ENCODE measurements around the gene RTEL1.

The RTEL1 gene

DNA sequence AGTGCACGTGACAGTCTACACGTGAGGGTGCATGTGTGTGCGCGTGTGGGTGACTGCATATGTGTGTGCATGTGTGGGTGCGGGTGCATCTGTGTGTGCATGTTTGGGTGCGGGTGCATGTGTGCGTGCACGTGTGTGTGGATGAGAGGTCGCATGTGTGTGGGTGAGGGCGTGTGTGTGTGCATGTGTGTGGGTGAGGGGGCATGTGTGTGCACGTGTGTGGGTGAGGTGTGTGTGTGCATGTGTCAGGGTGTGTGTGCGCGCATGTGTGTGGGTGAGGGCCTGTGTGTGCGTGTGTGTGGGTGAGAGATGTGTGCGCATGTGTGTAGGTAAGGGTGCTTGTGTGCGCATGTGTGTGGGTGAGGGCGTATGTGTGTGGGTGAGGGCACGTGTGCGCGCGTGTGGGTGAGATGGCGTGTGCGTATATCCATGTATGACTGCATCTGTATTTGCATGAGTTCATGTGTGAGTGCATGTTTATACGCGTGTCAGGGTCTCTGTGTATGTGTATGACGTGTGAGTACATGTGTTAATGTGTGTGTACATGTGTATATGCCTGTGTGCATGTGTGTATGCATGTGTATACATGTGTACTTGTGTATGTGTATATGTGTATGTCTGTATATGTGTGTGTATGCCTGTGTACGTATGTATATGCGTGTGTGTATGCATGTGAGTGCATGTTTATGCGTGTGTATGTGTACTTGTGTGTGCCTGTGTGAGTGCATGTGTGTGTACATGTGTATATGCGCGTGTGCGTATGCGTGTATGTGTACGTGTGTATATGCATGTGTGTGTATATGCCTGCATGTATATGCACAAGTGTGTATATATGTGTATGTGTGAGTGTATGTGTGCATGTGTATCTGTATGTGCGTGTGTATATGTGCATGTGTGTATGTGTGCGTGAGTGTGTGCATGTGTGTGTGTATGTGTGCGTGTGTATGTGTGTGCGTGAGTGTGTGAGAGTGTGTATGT is 74.3 kb downstream of the RTEL1 start:
- DNase-seq = no peak

DNA sequence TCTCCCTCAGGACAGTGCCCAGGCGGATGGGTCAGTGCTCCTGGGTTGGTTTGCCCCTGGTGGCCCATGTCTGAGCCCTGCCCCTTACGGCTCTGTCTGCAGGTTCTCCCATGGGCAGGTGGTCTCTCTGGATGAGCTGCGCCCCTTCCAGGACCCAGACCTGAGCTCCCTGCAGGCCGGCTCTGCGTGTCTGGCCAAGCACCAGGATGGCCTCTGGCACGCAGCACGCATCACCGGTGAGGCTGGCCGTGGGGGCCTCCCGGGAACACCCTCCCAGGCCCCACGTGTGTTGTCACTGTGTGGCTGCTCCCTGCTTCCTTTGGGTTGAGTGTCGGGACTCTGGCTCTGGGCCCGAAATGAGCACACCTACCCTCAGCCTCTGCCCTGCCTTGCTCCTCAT is 75.0 kb downstream of the RTEL1 start:
- DNase-seq = no peak

DNA sequence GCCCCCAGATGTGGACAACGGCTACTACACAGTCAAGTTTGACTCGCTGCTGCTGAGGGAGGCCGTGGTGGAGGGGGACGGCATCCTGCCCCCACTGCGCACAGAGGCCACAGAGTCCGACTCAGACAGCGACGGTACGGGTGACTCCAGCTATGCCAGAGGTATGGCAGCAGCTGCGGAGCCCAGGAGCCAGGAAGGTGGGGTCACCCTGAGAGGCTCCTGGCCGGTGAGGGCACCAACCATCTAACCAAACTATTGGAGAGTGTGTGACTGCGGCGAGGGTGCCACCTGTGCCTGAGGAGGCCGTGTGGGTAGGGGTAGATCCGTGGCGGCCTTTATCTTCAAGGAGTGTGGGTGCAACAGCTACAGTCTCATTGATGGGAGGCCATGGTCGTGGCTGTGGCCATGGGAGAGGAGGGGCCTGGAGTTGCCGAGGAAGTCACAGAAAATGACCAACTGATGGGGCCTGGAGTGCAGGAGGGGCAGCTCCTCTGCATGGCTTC is 75.5 kb downstream of the RTEL1 start:
- no peak for DNase-seq

DNA sequence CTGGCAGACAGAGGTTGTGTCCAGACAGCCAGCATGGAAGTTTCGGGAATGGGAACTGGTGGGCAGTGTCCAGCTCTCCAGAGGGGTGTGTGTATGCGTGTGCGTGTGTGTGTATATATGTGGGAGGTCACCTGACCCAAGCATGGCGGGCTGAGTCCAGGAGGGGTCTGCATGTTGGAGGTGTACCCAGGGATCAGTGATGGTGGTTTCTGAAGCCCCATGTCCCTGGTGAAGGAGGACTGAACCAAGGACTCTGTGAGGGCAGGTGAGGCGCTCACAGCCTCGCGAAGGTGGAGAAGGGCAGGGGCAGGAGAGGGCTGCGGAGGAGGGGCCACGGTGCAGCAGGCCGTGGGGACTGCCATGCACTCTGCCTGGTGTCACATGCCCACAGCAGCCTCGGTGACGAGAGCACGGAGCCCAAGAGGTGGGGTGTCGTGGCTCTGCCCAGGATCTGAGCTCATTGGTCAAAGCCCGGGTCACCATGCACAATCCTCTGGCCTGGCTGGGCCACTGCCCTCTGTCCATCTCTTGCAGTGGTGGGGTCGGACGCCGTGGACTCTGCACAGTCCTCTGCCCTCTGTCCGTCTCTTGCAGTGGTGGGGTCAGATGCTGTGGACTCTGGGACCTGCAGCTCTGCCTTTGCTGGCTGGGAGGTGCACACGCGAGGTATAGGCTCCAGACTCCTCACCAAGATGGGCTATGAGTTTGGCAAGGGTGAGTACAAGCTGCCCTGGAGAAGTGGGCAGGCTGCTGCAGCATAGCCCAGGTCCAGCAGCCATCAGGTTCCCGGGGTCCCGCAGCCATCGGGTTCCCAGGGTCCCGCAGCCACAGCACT is 76.2 kb downstream of the RTEL1 start:
- DNase-seq = no peak

DNA sequence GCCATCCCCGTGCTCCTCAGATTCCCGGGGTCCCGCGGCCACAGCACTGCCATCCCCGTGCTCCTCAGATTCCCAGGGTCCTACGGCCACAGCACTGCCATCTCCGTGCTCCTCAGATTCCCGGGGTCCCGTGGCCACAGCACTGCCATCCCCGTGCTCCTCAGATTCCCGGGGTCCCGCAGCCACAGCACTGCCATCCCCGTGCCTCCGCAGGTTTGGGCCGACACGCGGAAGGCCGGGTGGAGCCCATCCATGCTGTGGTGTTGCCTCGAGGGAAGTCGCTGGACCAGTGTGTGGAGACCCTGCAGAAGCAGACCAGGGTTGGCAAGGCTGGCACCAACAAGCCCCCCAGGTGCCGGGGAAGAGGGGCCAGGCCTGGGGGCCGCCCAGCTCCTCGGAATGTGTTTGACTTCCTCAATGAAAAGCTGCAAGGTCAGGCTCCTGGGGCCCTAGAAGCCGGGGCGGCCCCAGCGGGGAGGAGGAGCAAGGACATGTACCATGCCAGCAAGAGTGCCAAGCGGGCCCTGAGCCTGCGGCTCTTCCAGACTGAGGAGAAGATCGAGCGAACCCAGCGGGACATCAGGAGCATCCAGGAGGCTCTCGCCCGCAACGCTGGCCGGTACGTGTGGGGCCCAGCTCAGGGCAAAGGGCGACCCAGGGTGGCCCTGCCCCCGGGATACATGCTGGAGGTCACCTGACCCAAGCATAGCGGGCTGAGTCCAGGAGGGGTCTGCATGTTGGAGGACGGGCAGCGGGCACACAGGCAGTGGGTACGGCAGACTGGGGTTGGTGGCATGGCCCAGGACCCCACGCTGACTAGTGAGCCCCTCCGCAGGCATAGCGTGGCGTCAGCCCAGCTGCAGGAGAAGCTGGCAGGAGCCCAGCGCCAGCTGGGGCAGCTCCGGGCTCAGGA is 77.1 kb downstream of the RTEL1 start:
- no peak for DNase-seq

DNA sequence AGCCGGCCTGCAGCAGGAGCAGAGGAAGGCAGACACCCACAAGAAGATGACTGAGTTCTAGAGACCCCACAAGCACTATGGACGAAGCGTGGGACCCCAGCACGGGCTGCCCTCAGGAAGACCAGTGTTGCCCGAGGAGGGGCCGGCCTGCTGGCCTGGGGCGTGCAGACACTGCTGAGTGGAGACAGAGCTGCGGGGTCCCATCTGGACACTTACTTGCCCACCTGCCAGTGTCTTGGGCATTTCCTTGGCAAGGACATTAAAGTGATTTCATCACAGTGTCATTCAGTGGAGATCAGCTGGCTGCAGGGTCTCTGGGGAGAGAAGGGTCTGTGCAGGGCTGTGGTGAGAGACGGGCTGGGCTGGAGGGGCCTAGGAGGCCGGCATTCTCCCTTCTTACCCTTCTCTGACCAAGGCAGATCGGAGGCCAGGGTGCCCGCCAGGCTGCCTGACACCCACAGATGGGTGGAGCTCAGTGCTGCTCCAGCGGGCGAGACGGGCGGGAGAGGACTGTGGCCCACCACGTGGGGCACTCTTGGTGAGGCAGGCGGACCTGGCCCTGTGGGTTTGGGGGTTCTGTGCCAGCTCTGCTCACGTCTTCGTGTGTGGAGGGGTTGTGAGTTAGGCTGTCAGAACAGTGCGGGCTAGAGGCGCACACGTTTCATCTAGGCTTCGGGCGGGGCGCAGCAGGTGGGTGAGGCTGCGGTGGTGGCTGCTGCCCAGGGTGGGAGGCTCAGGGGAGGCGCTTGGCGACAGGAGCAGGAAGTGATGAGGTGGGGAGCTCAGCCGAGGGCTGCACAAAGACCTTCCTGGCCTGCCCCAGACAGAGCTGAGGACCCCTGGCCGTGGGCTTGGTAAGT is 78.0 kb downstream of the RTEL1 start, which contains the start of gene LIME1:
Gene LIME1 (plus strand): TSS at position 806 of the 860 bp plus-strand sequence. CDS start 886 bp downstream, outside the sequence.
- DNase-seq = peak; percentile 79

DNA sequence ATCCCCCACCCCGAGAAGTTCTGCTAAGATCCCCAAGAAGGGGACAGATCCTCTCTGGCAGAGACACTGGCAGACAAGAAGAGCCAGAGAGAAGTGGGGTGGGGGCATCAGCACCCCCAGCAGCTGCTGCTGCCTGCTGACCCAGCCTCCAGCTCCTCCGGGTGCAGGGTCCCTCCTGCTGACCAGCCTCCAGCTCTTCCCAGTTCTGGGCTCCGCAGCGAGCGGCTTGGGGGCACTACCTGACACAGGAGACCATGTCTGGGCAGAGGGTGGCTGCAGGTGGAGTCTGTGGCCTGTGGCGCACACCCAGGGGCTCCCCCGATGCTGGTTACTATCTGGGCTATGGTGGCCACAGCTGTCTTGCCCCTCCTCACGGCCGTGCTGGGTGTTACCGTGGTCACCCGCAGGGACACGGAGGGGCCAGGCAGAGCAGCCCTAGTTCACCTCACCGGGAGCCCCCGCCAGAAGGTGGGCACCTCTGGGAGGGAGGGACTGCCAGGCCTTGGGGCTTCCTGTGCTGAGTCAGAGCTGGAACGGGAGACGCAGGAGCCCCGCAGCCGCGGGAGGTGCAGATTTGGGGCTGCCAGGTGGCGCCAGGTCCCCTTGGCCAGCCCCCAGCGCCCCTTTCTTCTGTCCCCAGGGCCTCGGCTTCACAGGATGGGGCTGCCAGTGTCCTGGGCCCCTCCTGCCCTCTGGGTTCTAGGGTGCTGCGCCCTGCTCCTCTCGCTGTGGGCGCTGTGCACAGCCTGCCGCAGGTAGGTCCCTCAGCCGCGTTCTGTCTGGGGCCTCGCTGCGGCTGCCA is 79.0 kb downstream of the RTEL1 start:
- DNase-seq = peak; percentile 34

DNA sequence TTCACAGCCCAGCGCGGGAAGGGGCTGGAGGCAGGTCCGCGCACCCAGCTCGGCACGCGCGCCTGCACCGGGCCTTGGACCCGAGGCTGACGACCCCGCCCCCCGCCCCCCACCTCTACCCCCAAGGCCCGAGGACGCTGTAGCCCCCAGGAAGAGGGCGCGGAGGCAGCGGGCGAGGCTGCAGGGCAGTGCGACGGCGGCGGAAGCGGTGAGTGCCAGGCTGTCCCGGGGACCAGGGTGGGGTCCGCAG is 79.5 kb downstream of the RTEL1 start:
- DNase-seq = no peak

DNA sequence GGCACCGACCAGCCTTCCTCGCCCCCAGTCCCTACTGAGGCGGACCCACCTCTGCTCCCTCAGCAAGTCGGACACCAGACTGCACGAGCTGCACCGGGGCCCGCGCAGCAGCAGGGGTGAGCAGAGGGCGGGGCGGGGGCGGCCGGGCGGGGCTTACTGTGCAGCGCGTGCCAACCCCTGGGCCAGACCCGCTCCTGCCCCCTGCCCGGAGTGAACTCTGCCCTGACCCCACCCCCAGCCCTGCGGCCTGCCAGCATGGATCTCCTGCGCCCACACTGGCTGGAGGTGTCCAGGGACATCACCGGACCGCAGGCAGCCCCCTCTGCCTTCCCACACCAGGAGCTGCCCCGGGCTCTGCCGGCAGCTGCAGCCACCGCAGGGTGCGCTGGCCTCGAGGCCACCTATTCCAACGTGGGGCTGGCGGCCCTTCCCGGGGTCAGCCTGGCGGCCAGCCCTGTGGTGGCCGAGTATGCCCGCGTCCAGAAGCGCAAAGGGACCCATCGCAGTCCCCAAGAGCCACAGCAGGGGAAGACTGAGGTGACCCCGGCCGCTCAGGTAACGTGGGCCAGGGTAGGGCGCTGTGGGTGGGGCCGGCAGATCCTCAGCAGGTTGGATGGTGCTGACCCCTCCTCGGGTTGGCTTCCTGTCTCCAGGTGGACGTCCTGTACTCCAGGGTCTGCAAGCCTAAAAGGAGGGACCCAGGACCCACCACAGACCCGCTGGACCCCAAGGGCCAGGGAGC is 80.0 kb downstream of the RTEL1 start:
- peak; percentile 55 for DNase-seq

DNA sequence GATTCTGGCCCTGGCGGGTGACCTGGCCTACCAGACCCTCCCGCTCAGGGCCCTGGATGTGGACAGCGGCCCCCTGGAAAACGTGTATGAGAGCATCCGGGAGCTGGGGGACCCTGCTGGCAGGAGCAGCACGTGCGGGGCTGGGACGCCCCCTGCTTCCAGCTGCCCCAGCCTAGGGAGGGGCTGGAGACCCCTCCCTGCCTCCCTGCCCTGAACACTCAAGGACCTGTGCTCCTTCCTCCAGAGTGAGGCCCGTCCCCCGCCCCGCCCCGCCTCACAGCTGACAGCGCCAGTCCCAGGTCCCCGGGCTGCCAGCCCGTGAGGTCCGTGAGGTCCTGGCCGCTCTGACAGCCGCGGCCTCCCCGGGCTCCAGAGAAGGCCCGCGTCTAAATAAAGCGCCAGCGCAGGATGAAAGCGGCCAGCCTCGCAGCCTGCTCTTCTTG is 80.6 kb downstream of the RTEL1 start:
- peak; percentile 69 for DNase-seq

DNA sequence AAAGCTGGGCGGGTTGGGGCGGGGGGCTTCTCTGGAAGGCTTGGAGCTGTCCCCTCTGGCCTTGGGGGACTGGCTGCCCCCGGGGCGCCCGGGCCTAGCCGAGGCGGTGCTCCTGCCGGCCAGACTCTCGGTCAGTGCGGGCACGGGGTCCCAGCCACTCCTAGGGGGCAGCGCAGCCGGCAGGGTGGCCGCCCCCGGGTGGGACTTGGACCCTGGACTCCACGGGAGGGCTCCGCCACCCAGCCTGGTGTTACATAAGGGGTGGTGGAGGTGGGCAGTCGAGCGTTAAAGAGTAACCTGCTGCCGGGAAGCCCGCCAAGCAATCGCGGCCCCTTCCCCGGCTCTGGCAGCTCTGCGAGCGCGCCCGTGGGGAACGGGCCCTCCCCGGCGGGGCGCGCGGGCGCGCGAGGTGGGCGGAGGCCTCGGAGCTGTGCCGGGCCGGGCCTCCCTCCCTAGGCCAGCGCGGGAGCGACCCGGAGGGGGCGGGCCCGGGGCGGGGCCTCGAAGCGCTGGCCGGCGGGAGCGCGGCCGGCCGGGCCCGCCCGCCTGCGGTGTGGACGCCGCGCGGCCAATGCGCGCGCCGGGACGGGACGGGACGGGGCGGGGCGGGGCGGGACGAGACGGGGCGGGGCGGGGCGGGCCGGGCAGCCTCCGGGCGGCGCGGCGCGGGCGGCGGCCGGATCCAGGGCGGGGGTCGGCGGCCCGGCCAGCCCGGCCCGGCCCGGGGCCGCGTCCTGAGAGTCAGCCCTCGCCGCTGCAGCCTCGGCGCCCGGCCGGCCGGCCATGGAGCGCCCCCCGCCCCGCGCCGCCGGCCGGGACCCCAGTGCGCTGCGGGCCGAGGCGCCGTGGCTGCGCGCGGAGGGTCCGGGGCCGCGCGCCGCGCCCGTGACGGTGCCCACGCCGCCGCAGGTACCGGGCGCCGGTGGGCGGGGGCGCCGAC is 81.3 kb downstream of the RTEL1 start, which contains the start of gene SLC2A4RG:
Gene SLC2A4RG (plus strand): TSS at position 647 of the 940 bp plus-strand sequence. CDS start 137 bp downstream, at position 784.
- peak; percentile 91 for DNase-seq

DNA sequence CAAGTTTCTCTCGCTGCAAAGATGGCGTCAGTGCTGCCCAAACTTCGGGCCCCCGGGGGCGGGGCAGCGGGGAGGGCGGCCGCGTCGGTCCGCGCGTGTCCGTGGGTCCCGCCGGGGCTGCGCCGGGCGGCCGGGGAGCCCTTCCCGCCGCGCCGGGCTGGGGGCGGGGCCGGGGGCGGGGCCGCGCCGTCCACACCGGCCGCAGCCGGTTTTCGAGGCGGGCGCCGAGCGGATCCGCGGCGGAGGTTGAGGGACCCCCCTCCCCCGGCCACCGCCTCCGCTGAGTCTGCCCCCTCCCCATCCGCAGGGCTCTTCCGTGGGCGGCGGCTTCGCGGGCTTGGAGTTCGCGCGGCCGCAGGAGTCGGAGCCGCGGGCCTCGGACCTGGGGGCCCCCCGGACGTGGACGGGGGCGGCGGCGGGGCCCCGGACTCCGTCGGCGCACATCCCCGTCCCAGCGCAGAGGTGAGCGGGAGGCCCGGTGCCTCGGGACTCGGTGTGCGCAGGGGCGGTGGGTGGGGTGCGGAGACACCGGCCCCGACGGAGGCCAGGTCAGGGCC is 82.0 kb downstream of the RTEL1 start:
- DNase-seq = peak; percentile 57

DNA sequence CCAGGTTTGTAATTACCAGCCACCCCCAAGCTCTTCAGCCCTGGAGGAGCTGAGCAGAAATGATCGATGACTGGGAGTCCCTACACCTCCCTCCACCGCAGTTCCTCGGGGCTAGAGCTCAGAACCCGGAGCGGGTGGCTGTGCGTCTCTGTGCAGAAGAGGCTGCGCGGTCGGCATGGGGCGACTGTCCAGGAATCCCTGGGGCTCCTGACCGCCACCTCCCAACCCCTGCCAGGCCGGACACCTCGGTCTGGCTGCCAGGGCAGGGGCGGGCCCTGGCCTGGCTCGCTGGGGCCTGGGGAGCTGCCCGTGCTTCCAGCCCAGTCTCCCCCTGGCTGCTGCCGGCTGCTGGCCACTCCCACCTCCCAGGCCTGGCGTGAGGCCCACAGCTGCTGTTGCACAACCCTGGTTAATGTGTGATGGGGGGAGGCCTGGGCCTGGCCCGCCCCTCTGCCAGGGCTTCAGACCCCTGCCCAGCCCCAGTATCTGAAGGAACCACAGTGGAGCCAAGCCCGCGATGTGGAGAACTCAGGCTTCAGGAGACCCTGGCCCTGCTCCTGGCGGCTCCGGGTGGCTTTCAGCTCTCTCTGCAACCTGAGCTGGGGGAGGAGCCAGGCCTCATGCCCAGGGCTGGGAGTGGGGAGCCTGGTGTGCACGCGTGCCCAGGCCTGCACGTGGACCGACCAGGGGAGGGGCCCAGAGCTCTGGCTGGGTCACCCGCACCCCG is 82.7 kb downstream of the RTEL1 start:
- peak; percentile 87 for DNase-seq

DNA sequence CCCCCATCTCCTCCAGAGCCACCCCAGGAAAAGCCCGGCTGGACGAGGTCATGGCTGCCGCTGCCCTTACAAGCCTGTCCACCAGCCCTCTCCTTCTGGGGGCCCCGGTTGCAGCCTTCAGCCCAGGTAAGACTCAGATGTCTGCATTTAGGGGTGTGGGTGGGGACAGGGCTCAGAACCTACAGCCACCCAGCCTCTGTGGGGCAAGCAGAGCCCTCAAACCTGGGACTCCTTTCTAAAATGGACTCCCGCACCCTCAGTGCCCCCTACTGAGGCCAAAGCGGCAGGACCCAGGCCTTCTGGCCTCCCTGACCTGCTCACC is 83.2 kb downstream of the RTEL1 start:
- no peak for DNase-seq

DNA sequence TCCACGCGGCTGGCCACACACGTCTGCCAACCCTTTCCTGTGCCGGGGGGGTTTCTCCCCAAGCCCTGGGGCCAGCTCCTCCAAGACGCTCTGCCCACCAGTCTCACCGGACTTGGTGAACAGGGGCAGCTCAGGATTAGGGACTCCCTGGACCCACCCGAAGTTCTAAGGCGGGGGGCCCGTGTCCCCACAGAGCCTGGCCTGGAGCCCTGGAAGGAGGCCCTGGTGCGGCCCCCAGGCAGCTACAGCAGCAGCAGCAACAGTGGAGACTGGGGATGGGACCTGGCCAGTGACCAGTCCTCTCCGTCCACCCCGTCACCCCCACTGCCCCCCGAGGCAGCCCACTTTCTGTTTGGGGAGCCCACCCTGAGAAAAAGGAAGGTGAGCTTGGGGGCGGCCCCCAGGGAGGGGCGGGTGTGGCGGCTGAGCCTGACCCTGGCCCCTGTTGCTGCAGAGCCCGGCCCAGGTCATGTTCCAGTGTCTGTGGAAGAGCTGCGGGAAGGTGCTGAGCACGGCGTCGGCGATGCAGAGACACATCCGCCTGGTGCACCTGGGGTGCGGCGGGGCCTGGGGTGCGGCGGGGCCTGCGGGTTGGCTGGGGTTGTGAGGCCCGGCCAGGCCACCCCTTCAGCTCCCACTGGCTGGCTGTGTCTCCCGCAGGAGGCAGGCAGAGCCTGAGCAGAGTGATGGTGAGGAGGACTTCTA is 83.7 kb downstream of the RTEL1 start:
- no peak for DNase-seq

DNA sequence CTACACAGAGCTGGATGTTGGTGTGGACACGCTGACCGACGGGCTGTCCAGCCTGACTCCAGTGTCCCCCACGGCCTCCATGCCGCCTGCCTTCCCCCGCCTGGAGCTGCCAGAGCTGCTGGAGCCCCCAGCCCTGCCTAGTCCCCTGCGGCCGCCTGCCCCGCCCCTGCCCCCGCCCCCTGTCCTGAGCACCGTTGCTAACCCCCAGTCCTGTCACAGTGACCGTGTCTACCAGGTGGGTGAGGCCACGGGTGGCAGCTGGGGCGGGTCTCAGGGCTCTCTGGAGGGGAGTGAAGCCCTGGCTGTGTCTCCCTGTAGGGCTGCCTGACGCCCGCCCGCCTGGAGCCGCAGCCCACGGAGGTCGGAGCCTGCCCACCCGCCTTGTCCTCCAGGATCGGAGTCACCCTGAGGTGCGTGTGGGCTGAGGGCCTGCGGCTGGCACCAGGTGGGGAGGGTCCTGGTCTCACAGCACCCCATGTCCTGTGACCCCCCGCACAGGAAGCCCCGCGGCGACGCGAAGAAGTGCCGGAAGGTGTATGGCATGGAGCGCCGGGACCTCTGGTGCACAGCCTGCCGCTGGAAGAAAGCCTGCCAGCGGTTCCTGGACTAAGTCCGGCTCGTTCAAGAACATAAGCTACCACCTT is 84.4 kb downstream of the RTEL1 start:
- no peak for DNase-seq
